ENCODE measurements around the gene TREH. TPM values are rescaled to one million over a fixed set of nuclear protein-coding genes. Genes with fewer than 3 reads are reported as not detected.
"Not testable (repeated sequence)": the region's sequence is repeated elsewhere in the genome, so short reads cannot be mapped to it uniquely, and the experiment has no call there.

TREH gene
- total RNA-seq, 1 donor from 2014 or later: not detected

- H3K9me3 Mint-ChIP-seq (ENCODE audit: unreplicated experiment): no peaks in the 10 kb centered on the region
- no peak for TF ChIP-seq CTCF (IDR thresholded peaks at IDR 0.05; ENCODE audit: partially characterized antibody, unreplicated experiment)
- DNase-seq: no peak
- H3K27ac Mint-ChIP-seq (ENCODE audit: unreplicated experiment): no peak overlapping the region
- no peaks in the 10 kb centered on the region for H3K27me3 Mint-ChIP-seq (ENCODE audit: unreplicated experiment)
- peaks cover 33% of the 10 kb centered on the region for H3K4me1 Mint-ChIP-seq (ENCODE audit: low read depth, unreplicated experiment)
- H3K4me3 Mint-ChIP-seq (ENCODE audit: unreplicated experiment): no peak overlapping the region
- no peaks in the 10 kb centered on the region for H3K36me3 Mint-ChIP-seq (ENCODE audit: unreplicated experiment)
Observed at GRCh38 chr11:118715837-118716260, 36.4 kb upstream of the TREH start.

- Mint-ChIP-seq H3K4me1 (ENCODE audit: low read depth, unreplicated experiment) (peaks cover 28% of the 10 kb centered on the region), H3K36me3 (ENCODE audit: unreplicated experiment) (no peaks in the 10 kb centered on the region), H3K4me3 (ENCODE audit: unreplicated experiment) (no peak overlapping the region), H3K9me3 (ENCODE audit: unreplicated experiment) (no peaks in the 10 kb centered on the region), H3K27ac (ENCODE audit: unreplicated experiment) (no peak overlapping the region), H3K27me3 (ENCODE audit: unreplicated experiment) (no peaks in the 10 kb centered on the region)
- no peak for TF ChIP-seq CTCF (IDR thresholded peaks at IDR 0.05; ENCODE audit: partially characterized antibody, unreplicated experiment)
- DNase-seq: no peak
Observed at GRCh38 chr11:118715245-118715831, 35.9 kb upstream of the TREH start.

GRCh38 chr11:118714816-118715215 lies 35.4 kb upstream of the TREH start:
- TF ChIP-seq CTCF (IDR thresholded peaks at IDR 0.05; ENCODE audit: partially characterized antibody, unreplicated experiment): no peak
- Mint-ChIP-seq H3K36me3 (ENCODE audit: unreplicated experiment) (no peaks in the 10 kb centered on the region), H3K9me3 (ENCODE audit: unreplicated experiment) (no peaks in the 10 kb centered on the region), H3K4me3 (ENCODE audit: unreplicated experiment) (no peak overlapping the region), H3K27ac (ENCODE audit: unreplicated experiment) (no peak overlapping the region), H3K4me1 (ENCODE audit: low read depth, unreplicated experiment) (peaks cover 23% of the 10 kb centered on the region), H3K27me3 (ENCODE audit: unreplicated experiment) (no peaks in the 10 kb centered on the region)
- no peak for DNase-seq

- not testable (repeated sequence) for H3K36me3 Mint-ChIP-seq (ENCODE audit: unreplicated experiment); H3K4me3 Mint-ChIP-seq (ENCODE audit: unreplicated experiment); H3K9me3 Mint-ChIP-seq (ENCODE audit: unreplicated experiment); DNase-seq; H3K27ac Mint-ChIP-seq (ENCODE audit: unreplicated experiment); H3K27me3 Mint-ChIP-seq (ENCODE audit: unreplicated experiment)
- peaks cover 21% of the 10 kb centered on the region for H3K4me1 Mint-ChIP-seq (ENCODE audit: low read depth, unreplicated experiment)
Observed at GRCh38 chr11:118714416-118714815, 35.0 kb upstream of the TREH start.

- Mint-ChIP-seq H3K27ac (ENCODE audit: unreplicated experiment) (no peak overlapping the region), H3K36me3 (ENCODE audit: unreplicated experiment) (no peaks in the 10 kb centered on the region), H3K4me1 (ENCODE audit: low read depth, unreplicated experiment) (peaks cover 3% of the 10 kb centered on the region), H3K4me3 (ENCODE audit: unreplicated experiment) (no peak overlapping the region), H3K9me3 (ENCODE audit: unreplicated experiment) (no peaks in the 10 kb centered on the region), H3K27me3 (ENCODE audit: unreplicated experiment) (no peaks in the 10 kb centered on the region)
- no peak for TF ChIP-seq CTCF (IDR thresholded peaks at IDR 0.05; ENCODE audit: partially characterized antibody, unreplicated experiment)
- no peak for DNase-seq
Observed at GRCh38 chr11:118708296-118708695, 28.8 kb upstream of the TREH start.

All from glutamatergic neuron (in vitro differentiated cells).